WTC11 (cell line): ENCODE results near the gene ATP5MG. TPM values are rescaled to one million over a fixed set of nuclear protein-coding genes. Genes with fewer than 3 reads are reported as not detected.

ENCODE experiments used
- ATAC-seq: fragments of 200-7000 bp; cut with Tn5 transposase; 2 replicates; pipeline ENCODE4 v1.10.0; 2021; ENCODE audit warnings: mild to moderate bottlenecking, moderate library complexity
- CTCF ChIA-PET: fragments of 300-600 bp; sonication (Branson Sonifier 250); formaldehyde crosslinking; loops from one replicate; lab custom pipeline; 2021; ENCODE audit warnings: antibody characterized with exemption; lab: Charles Lee
- POLR2A ChIA-PET: fragments of 350-600 bp; sonication (Branson Sonifier 250); formaldehyde crosslinking; loops from one replicate; lab custom pipeline; 2021; ENCODE audit warnings: antibody characterized with exemption; lab: Charles Lee
- DNase-seq: peaks from one replicate; pipeline ENCODE4 v3.0.0; 2021; ENCODE audit warnings: low spot score
- H3K27ac Mint-ChIP-seq: 2 replicates; pipeline ENCODE4 v1.8.0; 2021; ENCODE audit warnings: mixed read lengths
- H3K27me3 Mint-ChIP-seq: 2 replicates; pipeline ENCODE4 v1.8.0; 2021; ENCODE audit warnings: low read depth, mild to moderate bottlenecking, moderate library complexity, mixed read lengths
- H3K36me3 Mint-ChIP-seq: 2 replicates; pipeline ENCODE4 v1.8.0; 2021; ENCODE audit warnings: mixed read lengths
- H3K4me1 Mint-ChIP-seq: 2 replicates; pipeline ENCODE4 v1.8.0; 2022; ENCODE audit warnings: mixed read lengths
- H3K4me3 Mint-ChIP-seq: 2 replicates; pipeline ENCODE4 v1.8.0; 2021; ENCODE audit warnings: mild to moderate bottlenecking, moderate library complexity, mixed read lengths
- H3K9me3 Mint-ChIP-seq: 2 replicates; pipeline ENCODE4 v1.8.0; 2021; ENCODE audit warnings: mixed read lengths
- CTCF ChIP-seq: fragments of 200-600 bp; IDR thresholded peaks from 2 replicates; pipeline ENCODE4 v1.8.0; 2022; ENCODE audit warnings: antibody characterized with exemption
- ELF4 ChIP-seq: sonication (generic); formaldehyde crosslinking; IDR thresholded peaks from 2 replicates; pipeline ENCODE4 v1.8.1; 2022; ENCODE audit warnings: low read depth, mild to moderate bottlenecking, moderate library complexity, missing genetic modification reagents
- ETV6 ChIP-seq: sonication (generic); formaldehyde crosslinking; IDR thresholded peaks from 2 replicates; pipeline ENCODE4 v1.8.1; 2022; ENCODE audit warnings: mild to moderate bottlenecking, missing genetic modification reagents
- FOXK1 ChIP-seq: sonication (generic); formaldehyde crosslinking; IDR thresholded peaks from 2 replicates; pipeline ENCODE4 v1.8.0; 2022; ENCODE audit warnings: mild to moderate bottlenecking, moderate library complexity, missing genetic modification reagents
- GTF2I ChIP-seq: fragments of 250-450 bp; sonication (Bioruptor Pico); conservative IDR thresholded peaks from 2 replicates; pipeline ENCODE4 v1.4.0; 2021; ENCODE audit warnings: mild to moderate bottlenecking
- MYBL2 ChIP-seq: sonication (generic); formaldehyde crosslinking; IDR thresholded peaks from 2 replicates; pipeline ENCODE4 v1.8.1; 2023; ENCODE audit warnings: mild to moderate bottlenecking, moderate library complexity, missing genetic modification reagents
- USF1 ChIP-seq: sonication (generic); formaldehyde crosslinking; IDR thresholded peaks from 2 replicates; pipeline ENCODE4 v1.8.0; 2022; ENCODE audit warnings: mild to moderate bottlenecking, missing genetic modification reagents
- USF2 ChIP-seq: sonication (generic); formaldehyde crosslinking; IDR thresholded peaks from 2 replicates; pipeline ENCODE4 v1.8.1; 2023; ENCODE audit warnings: mild to moderate bottlenecking, missing genetic modification reagents, moderate library complexity
- ZMAT4 ChIP-seq: fragments of 250-450 bp; sonication (Bioruptor Pico); IDR thresholded peaks from 2 replicates; pipeline ENCODE4 v1.9.0; 2021; ENCODE audit warnings: mild to moderate bottlenecking
- ZNF423 ChIP-seq: fragments of 250-450 bp; sonication (Bioruptor Pico); IDR thresholded peaks from 2 replicates; pipeline ENCODE4 v2.1.2; 2022; ENCODE audit warnings: mild to moderate bottlenecking, moderate library complexity
- total RNA-seq: library from RNA; stranded (reverse); gene quantifications from 3 replicates; pipeline ENCODE4 v1.2.3, GENCODE V29; 2021
- TF ChIP-seq, protein P1 (sequence below): sonication (generic); formaldehyde crosslinking; IDR thresholded peaks from 2 replicates; pipeline ENCODE4 v1.8.1; 2023; ENCODE audit warnings: mild to moderate bottlenecking, missing genetic modification reagents, borderline replicate concordance
- TF ChIP-seq, protein P2 (sequence below): fragments of 250-450 bp; sonication (Bioruptor Pico); IDR thresholded peaks from 2 replicates; pipeline ENCODE4 v1.9.0; 2021; ENCODE audit warnings: mild to moderate bottlenecking
- TF ChIP-seq, protein P3 (sequence below): fragments of 250-450 bp; sonication (Bioruptor Pico); IDR thresholded peaks from 2 replicates; pipeline ENCODE4 v1.9.0; 2021; ENCODE audit warnings: mild to moderate bottlenecking, borderline replicate concordance

ATP5MG gene
- total RNA-seq, 1 experiment from 2014 or later, result 251 TPM

- TF ChIP-seq, protein P1, sequence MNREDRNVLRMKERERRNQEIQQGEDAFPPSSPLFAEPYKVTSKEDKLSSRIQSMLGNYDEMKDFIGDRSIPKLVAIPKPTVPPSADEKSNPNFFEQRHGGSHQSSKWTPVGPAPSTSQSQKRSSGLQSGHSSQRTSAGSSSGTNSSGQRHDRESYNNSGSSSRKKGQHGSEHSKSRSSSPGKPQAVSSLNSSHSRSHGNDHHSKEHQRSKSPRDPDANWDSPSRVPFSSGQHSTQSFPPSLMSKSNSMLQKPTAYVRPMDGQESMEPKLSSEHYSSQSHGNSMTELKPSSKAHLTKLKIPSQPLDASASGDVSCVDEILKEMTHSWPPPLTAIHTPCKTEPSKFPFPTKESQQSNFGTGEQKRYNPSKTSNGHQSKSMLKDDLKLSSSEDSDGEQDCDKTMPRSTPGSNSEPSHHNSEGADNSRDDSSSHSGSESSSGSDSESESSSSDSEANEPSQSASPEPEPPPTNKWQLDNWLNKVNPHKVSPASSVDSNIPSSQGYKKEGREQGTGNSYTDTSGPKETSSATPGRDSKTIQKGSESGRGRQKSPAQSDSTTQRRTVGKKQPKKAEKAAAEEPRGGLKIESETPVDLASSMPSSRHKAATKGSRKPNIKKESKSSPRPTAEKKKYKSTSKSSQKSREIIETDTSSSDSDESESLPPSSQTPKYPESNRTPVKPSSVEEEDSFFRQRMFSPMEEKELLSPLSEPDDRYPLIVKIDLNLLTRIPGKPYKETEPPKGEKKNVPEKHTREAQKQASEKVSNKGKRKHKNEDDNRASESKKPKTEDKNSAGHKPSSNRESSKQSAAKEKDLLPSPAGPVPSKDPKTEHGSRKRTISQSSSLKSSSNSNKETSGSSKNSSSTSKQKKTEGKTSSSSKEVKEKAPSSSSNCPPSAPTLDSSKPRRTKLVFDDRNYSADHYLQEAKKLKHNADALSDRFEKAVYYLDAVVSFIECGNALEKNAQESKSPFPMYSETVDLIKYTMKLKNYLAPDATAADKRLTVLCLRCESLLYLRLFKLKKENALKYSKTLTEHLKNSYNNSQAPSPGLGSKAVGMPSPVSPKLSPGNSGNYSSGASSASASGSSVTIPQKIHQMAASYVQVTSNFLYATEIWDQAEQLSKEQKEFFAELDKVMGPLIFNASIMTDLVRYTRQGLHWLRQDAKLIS (CRISPR knock-in tag), result no peak
- TF ChIP-seq ELF4 (CRISPR knock-in tag), result no peak
- no peak for TF ChIP-seq CTCF
- no peak for TF ChIP-seq ETV6
- TF ChIP-seq, all 79 proteins: peak for 0
Observed at GRCh38 chr11:118382954-118383353, 18.5 kb upstream of the ATP5MG start (continued).

DNA sequence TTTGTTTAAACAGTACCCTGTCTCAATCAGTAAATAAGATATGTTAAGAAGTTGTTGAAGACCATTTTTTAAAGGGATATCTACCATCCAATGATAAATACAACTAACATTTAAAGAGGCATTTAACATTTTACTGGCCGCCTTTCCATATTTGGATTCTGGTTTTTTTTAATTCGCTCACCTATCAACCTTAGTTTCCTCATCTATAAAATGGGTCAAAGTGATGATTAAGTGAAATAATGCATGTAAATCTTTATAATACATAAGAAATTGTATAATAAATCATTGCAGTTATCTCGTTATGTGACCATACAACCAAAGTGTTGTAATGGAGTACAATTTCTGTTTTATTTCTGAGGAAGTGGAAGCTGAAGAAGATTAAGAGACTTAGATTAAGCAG lies 17.7 kb upstream of the ATP5MG start:
- ATAC-seq, result no peak
- Mint-ChIP-seq H3K4me3 (no peak overlapping the region), H3K27ac (no peak overlapping the region), H3K4me1 (no peaks in the 10 kb centered on the region), H3K36me3 (peaks cover 43% of the 10 kb centered on the region), H3K9me3 (no peaks in the 10 kb centered on the region), H3K27me3 (no peaks in the 10 kb centered on the region)
- POLR2A ChIA-PET, result no interaction called here
- CTCF ChIA-PET, result no interaction called here
- TF ChIP-seq FOXK1 (CRISPR knock-in tag) (no peak), USF1 (CRISPR knock-in tag) (no peak), GTF2I (CRISPR knock-in tag) (no peak), MYBL2 (CRISPR knock-in tag) (no peak), ZNF423 (CRISPR knock-in tag) (no peak), ZMAT4 (no peak), USF2 (CRISPR knock-in tag) (no peak)
- TF ChIP-seq, protein P2, sequence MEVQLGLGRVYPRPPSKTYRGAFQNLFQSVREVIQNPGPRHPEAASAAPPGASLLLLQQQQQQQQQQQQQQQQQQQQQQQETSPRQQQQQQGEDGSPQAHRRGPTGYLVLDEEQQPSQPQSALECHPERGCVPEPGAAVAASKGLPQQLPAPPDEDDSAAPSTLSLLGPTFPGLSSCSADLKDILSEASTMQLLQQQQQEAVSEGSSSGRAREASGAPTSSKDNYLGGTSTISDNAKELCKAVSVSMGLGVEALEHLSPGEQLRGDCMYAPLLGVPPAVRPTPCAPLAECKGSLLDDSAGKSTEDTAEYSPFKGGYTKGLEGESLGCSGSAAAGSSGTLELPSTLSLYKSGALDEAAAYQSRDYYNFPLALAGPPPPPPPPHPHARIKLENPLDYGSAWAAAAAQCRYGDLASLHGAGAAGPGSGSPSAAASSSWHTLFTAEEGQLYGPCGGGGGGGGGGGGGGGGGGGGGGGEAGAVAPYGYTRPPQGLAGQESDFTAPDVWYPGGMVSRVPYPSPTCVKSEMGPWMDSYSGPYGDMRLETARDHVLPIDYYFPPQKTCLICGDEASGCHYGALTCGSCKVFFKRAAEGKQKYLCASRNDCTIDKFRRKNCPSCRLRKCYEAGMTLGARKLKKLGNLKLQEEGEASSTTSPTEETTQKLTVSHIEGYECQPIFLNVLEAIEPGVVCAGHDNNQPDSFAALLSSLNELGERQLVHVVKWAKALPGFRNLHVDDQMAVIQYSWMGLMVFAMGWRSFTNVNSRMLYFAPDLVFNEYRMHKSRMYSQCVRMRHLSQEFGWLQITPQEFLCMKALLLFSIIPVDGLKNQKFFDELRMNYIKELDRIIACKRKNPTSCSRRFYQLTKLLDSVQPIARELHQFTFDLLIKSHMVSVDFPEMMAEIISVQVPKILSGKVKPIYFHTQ (CRISPR knock-in tag), result no peak
- DNase-seq, result no peak

DNA sequence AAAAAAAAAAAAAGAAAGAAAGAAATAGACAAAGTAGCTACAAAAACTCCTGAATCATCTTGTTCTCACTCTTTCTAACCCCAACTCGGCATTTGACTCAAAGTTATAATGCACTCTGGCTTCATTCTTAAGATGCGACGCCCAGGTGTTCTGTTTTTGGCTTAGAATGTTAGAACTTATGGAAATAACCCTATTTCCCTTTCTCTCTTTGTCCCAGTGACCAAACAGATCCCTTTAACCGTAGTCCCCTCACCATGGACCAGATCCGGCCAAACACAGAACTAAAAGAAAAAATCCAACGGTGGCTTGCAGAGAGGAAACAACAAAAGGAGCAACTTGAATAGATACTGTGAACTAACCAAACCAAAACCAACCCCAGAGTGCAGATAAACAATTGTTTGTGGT lies 5.3 kb upstream of the ATP5MG start:
- POLR2A ChIA-PET, result no interaction called here
- TF ChIP-seq, protein P2 (CRISPR knock-in tag), result no peak
- TF ChIP-seq, protein P3, sequence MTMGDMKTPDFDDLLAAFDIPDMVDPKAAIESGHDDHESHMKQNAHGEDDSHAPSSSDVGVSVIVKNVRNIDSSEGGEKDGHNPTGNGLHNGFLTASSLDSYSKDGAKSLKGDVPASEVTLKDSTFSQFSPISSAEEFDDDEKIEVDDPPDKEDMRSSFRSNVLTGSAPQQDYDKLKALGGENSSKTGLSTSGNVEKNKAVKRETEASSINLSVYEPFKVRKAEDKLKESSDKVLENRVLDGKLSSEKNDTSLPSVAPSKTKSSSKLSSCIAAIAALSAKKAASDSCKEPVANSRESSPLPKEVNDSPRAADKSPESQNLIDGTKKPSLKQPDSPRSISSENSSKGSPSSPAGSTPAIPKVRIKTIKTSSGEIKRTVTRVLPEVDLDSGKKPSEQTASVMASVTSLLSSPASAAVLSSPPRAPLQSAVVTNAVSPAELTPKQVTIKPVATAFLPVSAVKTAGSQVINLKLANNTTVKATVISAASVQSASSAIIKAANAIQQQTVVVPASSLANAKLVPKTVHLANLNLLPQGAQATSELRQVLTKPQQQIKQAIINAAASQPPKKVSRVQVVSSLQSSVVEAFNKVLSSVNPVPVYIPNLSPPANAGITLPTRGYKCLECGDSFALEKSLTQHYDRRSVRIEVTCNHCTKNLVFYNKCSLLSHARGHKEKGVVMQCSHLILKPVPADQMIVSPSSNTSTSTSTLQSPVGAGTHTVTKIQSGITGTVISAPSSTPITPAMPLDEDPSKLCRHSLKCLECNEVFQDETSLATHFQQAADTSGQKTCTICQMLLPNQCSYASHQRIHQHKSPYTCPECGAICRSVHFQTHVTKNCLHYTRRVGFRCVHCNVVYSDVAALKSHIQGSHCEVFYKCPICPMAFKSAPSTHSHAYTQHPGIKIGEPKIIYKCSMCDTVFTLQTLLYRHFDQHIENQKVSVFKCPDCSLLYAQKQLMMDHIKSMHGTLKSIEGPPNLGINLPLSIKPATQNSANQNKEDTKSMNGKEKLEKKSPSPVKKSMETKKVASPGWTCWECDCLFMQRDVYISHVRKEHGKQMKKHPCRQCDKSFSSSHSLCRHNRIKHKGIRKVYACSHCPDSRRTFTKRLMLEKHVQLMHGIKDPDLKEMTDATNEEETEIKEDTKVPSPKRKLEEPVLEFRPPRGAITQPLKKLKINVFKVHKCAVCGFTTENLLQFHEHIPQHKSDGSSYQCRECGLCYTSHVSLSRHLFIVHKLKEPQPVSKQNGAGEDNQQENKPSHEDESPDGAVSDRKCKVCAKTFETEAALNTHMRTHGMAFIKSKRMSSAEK (CRISPR knock-in tag), result no peak

More for the DNA sequence above, 5.3 kb upstream of the ATP5MG start:
- no peaks in the 10 kb centered on the region for H3K27me3 Mint-ChIP-seq
- ATAC-seq (no peak), DNase-seq (no peak)
- H3K4me1 Mint-ChIP-seq, result peaks cover 6% of the 10 kb centered on the region; the same call in 1 of the 2 replicates
- CTCF ChIA-PET, result interaction anchor here (0.5 kb wide), 1 partner anchor 784 kb away, joined by 3 read pairs; no protein-coding TSS in a partner anchor
- H3K36me3 Mint-ChIP-seq, result peaks cover 27% of the 10 kb centered on the region
- no peaks in the 10 kb centered on the region for H3K9me3 Mint-ChIP-seq
- no peak overlapping the region for H3K4me3 Mint-ChIP-seq
- H3K27ac Mint-ChIP-seq, result 0 out of 2 replicates have a peak overlapping the region, but pooled peaks have one; percentile 6
